ENCODE results near the gene ANAPC13.

The ANAPC13 gene

GRCh38 chr3:134449277-134449676, 36.5 kb downstream of the ANAPC13 start:
- Histone ChIP-seq H3K9me3 (ENCODE audit: control insufficient read depth in 1 of 2, low read length in 2 of 2) (no peaks in the 10 kb centered on the region), H3K27ac (ENCODE audit: low read length) (no peak overlapping the region), H3K4me3 (ENCODE audit: low read depth in 1 of 2, low read length in 2 of 2) (no peak overlapping the region), H3K27me3 (ENCODE audit: low read depth, low read length) (no peaks in the 10 kb centered on the region), H3K36me3 (ENCODE audit: control insufficient read depth in 1 of 2, insufficient read depth in 2 of 2, low read length in 2 of 2) (no peaks in the 10 kb centered on the region), H3K4me1 (ENCODE audit: control insufficient read depth in 1 of 2, insufficient read depth in 2 of 2, low read length in 2 of 2) (peaks cover 3 to 4% of the 10 kb centered on the region in 2 donors)

DNA sequence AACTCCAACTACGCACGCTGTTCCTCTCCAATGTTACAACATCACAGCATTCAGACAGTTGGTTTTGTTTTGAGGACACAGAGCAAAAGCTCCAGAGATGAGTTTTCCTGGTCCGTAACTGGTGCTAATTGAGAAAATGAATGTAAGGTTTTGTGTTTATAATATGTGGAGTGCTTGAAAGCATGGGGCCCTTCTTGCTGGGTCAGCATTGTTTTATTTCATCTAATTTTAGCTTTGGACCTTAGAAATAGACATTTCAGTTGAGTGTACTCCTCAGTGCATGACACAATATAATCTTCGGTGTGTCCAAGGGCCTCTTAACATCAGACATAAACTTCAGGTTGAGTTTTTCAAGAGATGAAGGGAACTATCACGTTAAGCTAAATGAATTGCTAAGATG, 37.1 kb downstream of the ANAPC13 start:
- Histone ChIP-seq H3K4me1 (ENCODE audit: control insufficient read depth in 1 of 2, insufficient read depth in 2 of 2, low read length in 2 of 2) (peaks cover 3 to 4% of the 10 kb centered on the region in 2 donors), H3K9me3 (ENCODE audit: control insufficient read depth in 1 of 2, low read length in 2 of 2) (no peaks in the 10 kb centered on the region), H3K27me3 (ENCODE audit: low read depth, low read length) (no peaks in the 10 kb centered on the region), H3K36me3 (ENCODE audit: control insufficient read depth in 1 of 2, insufficient read depth in 2 of 2, low read length in 2 of 2) (no peaks in the 10 kb centered on the region), H3K4me3 (ENCODE audit: low read depth in 1 of 2, low read length in 2 of 2) (no peak overlapping the region), H3K27ac (ENCODE audit: low read length) (no peak overlapping the region)

- peaks cover 3 to 4% of the 10 kb centered on the region in 2 donors for H3K4me1 ChIP-seq (ENCODE audit: control insufficient read depth in 1 of 2, insufficient read depth in 2 of 2, low read length in 2 of 2)
- no peaks in the 10 kb centered on the region for H3K9me3 ChIP-seq (ENCODE audit: control insufficient read depth in 1 of 2, low read length in 2 of 2)
- no peak overlapping the region for H3K4me3 ChIP-seq (ENCODE audit: low read depth in 1 of 2, low read length in 2 of 2)
- no peaks in the 10 kb centered on the region for H3K27me3 ChIP-seq (ENCODE audit: low read depth, low read length)
- no peak overlapping the region for H3K27ac ChIP-seq (ENCODE audit: low read length)
- H3K36me3 ChIP-seq (ENCODE audit: control insufficient read depth in 1 of 2, insufficient read depth in 2 of 2, low read length in 2 of 2): no peaks in the 10 kb centered on the region
Measured at GRCh38 chr3:134447351-134447750, 38.4 kb downstream of the ANAPC13 start.

- H3K9me3 ChIP-seq (ENCODE audit: control insufficient read depth in 1 of 2, low read length in 2 of 2): no peaks in the 10 kb centered on the region
- no peaks in the 10 kb centered on the region for H3K36me3 ChIP-seq (ENCODE audit: control insufficient read depth in 1 of 2, insufficient read depth in 2 of 2, low read length in 2 of 2)
- H3K4me1 ChIP-seq (ENCODE audit: control insufficient read depth in 1 of 2, insufficient read depth in 2 of 2, low read length in 2 of 2): peaks cover 3 to 4% of the 10 kb centered on the region in 2 donors
- H3K27me3 ChIP-seq (ENCODE audit: low read depth, low read length): no peaks in the 10 kb centered on the region
- H3K27ac ChIP-seq (ENCODE audit: low read length): no peak overlapping the region
- H3K4me3 ChIP-seq (ENCODE audit: low read depth in 1 of 2, low read length in 2 of 2): no peak overlapping the region
Measured at GRCh38 chr3:134446800-134447199, 39.0 kb downstream of the ANAPC13 start.

- Histone ChIP-seq H3K4me1 (ENCODE audit: control insufficient read depth in 1 of 2, insufficient read depth in 2 of 2, low read length in 2 of 2) (peaks cover 3 to 4% of the 10 kb centered on the region in 2 donors), H3K27ac (ENCODE audit: low read length) (no peak overlapping the region), H3K4me3 (ENCODE audit: low read depth in 1 of 2, low read length in 2 of 2) (no peak overlapping the region), H3K27me3 (ENCODE audit: low read depth, low read length) (no peaks in the 10 kb centered on the region), H3K36me3 (ENCODE audit: control insufficient read depth in 1 of 2, insufficient read depth in 2 of 2, low read length in 2 of 2) (no peaks in the 10 kb centered on the region), H3K9me3 (ENCODE audit: control insufficient read depth in 1 of 2, low read length in 2 of 2) (no peaks in the 10 kb centered on the region)
Measured at GRCh38 chr3:134445636-134446035, 40.1 kb downstream of the ANAPC13 start.

- H3K4me3 ChIP-seq (ENCODE audit: low read depth in 1 of 2, low read length in 2 of 2): no peak overlapping the region
- no peaks in the 10 kb centered on the region for H3K27me3 ChIP-seq (ENCODE audit: low read depth, low read length)
- H3K4me1 ChIP-seq (ENCODE audit: control insufficient read depth in 1 of 2, insufficient read depth in 2 of 2, low read length in 2 of 2): peaks cover 3 to 4% of the 10 kb centered on the region in 2 donors
- no peaks in the 10 kb centered on the region for H3K9me3 ChIP-seq (ENCODE audit: control insufficient read depth in 1 of 2, low read length in 2 of 2)
- H3K36me3 ChIP-seq (ENCODE audit: control insufficient read depth in 1 of 2, insufficient read depth in 2 of 2, low read length in 2 of 2): no peaks in the 10 kb centered on the region
- H3K27ac ChIP-seq (ENCODE audit: low read length): no peak overlapping the region
Measured at GRCh38 chr3:134445095-134445494, 40.7 kb downstream of the ANAPC13 start.

- Histone ChIP-seq H3K36me3 (ENCODE audit: control insufficient read depth in 1 of 2, insufficient read depth in 2 of 2, low read length in 2 of 2) (no peaks in the 10 kb centered on the region), H3K4me3 (ENCODE audit: low read depth in 1 of 2, low read length in 2 of 2) (no peak overlapping the region), H3K27ac (ENCODE audit: low read length) (no peak overlapping the region), H3K9me3 (ENCODE audit: control insufficient read depth in 1 of 2, low read length in 2 of 2) (no peaks in the 10 kb centered on the region), H3K27me3 (ENCODE audit: low read depth, low read length) (no peaks in the 10 kb centered on the region), H3K4me1 (ENCODE audit: control insufficient read depth in 1 of 2, insufficient read depth in 2 of 2, low read length in 2 of 2) (peaks cover 0 to 3% of the 10 kb centered on the region in 2 donors)
Measured at GRCh38 chr3:134441821-134442220, 44.0 kb downstream of the ANAPC13 start.

- H3K36me3 ChIP-seq (ENCODE audit: control insufficient read depth in 1 of 2, insufficient read depth in 2 of 2, low read length in 2 of 2): no peaks in the 10 kb centered on the region
- no peak overlapping the region for H3K4me3 ChIP-seq (ENCODE audit: low read depth in 1 of 2, low read length in 2 of 2)
- no peaks in the 10 kb centered on the region for H3K9me3 ChIP-seq (ENCODE audit: control insufficient read depth in 1 of 2, low read length in 2 of 2)
- peaks cover 0 to 3% of the 10 kb centered on the region in 2 donors for H3K4me1 ChIP-seq (ENCODE audit: control insufficient read depth in 1 of 2, insufficient read depth in 2 of 2, low read length in 2 of 2)
- no peak overlapping the region for H3K27ac ChIP-seq (ENCODE audit: low read length)
- no peaks in the 10 kb centered on the region for H3K27me3 ChIP-seq (ENCODE audit: low read depth, low read length)
Measured at GRCh38 chr3:134441321-134441720, 44.5 kb downstream of the ANAPC13 start.

- H3K9me3 ChIP-seq (ENCODE audit: control insufficient read depth in 1 of 2, low read length in 2 of 2): no peaks in the 10 kb centered on the region
- no peak overlapping the region for H3K4me3 ChIP-seq (ENCODE audit: low read depth in 1 of 2, low read length in 2 of 2)
- no peak overlapping the region for H3K27ac ChIP-seq (ENCODE audit: low read length)
- H3K4me1 ChIP-seq (ENCODE audit: control insufficient read depth in 1 of 2, insufficient read depth in 2 of 2, low read length in 2 of 2): no peaks in the 10 kb centered on the region
- H3K27me3 ChIP-seq (ENCODE audit: low read depth, low read length): no peaks in the 10 kb centered on the region
- no peaks in the 10 kb centered on the region for H3K36me3 ChIP-seq (ENCODE audit: control insufficient read depth in 1 of 2, insufficient read depth in 2 of 2, low read length in 2 of 2)
Measured at GRCh38 chr3:134437211-134437752, 48.5 kb downstream of the ANAPC13 start.

DNA sequence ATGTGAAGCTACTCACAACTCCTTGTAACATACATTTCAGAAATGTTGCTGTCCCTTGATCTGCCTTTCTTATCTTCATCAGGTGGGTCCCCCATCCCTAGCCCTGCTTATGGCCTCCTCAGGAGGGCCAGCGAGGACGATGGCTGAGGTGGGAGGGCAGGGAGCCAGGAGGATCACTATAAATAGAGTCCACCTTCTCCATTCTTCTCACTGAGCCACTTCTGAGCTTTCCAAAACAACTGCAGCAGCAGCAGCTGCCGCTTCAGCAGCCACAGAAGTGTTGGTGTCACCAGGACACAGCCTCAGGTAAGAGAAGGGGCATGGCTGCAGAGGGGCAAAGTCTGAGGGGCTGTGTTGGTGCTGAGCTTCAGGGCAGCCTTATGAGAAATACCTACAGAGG, 53.5 kb downstream of the ANAPC13 start:
- H3K36me3 ChIP-seq (ENCODE audit: control insufficient read depth in 1 of 2, insufficient read depth in 2 of 2, low read length in 2 of 2): no peaks in the 10 kb centered on the region
- no peaks in the 10 kb centered on the region for H3K9me3 ChIP-seq (ENCODE audit: control insufficient read depth in 1 of 2, low read length in 2 of 2)
- no peak overlapping the region for H3K4me3 ChIP-seq (ENCODE audit: low read depth in 1 of 2, low read length in 2 of 2)
- H3K27ac ChIP-seq (ENCODE audit: low read length): no peak overlapping the region
- H3K27me3 ChIP-seq (ENCODE audit: low read depth, low read length): no peaks in the 10 kb centered on the region
- no peaks in the 10 kb centered on the region for H3K4me1 ChIP-seq (ENCODE audit: control insufficient read depth in 1 of 2, insufficient read depth in 2 of 2, low read length in 2 of 2)

DNA sequence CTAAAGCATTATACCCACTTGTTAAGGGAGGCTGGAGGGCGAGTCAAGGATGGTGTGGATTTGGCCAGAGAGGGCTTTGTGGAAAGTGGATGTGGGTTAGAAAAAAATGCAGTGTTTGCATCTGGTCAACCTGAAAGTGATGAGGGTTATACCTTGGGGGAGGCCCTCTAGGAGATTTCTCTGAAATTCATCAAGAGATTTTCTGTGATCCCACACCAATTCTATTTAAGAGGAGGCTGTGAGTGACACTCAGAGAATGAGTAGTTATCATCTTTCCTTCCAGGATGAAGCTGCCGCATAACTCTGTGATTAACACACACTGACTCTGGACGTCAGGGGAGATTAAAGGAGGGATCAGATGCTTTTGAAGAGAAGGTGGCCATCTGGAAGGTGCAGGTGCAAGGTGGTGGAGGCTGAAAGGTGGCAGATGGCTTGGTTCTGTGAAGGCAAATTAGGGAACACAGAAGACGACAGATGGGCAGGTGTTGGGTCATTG, 54.8 kb downstream of the ANAPC13 start:
- Histone ChIP-seq H3K9me3 (ENCODE audit: control insufficient read depth in 1 of 2, low read length in 2 of 2) (no peaks in the 10 kb centered on the region), H3K27ac (ENCODE audit: low read length) (no peak overlapping the region), H3K4me1 (ENCODE audit: control insufficient read depth in 1 of 2, insufficient read depth in 2 of 2, low read length in 2 of 2) (no peaks in the 10 kb centered on the region), H3K36me3 (ENCODE audit: control insufficient read depth in 1 of 2, insufficient read depth in 2 of 2, low read length in 2 of 2) (no peaks in the 10 kb centered on the region), H3K27me3 (ENCODE audit: low read depth, low read length) (no peaks in the 10 kb centered on the region), H3K4me3 (ENCODE audit: low read depth in 1 of 2, low read length in 2 of 2) (no peak overlapping the region)

DNA sequence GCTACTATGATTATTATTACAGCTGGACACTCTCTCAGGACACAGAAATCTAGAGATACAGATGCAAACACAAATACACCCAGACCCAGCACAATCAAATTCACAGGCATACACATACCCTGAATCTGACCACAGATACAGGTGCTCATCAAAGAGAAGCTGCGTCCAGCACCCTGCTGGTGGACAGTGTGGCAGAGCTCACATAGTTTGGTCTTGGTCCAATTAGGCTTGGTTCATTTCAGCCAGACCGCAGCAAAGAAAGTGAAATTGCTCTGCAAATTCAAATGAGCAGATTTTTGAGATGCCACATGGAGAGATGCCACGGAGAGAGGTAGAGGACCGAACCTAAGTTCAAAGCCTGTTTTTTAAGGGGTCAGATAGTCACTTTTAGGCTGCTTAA, 55.6 kb downstream of the ANAPC13 start:
- H3K27me3 ChIP-seq (ENCODE audit: low read depth, low read length): no peaks in the 10 kb centered on the region
- no peak overlapping the region for H3K27ac ChIP-seq (ENCODE audit: low read length)
- no peaks in the 10 kb centered on the region for H3K9me3 ChIP-seq (ENCODE audit: control insufficient read depth in 1 of 2, low read length in 2 of 2)
- H3K4me1 ChIP-seq (ENCODE audit: control insufficient read depth in 1 of 2, insufficient read depth in 2 of 2, low read length in 2 of 2): no peaks in the 10 kb centered on the region
- no peaks in the 10 kb centered on the region for H3K36me3 ChIP-seq (ENCODE audit: control insufficient read depth in 1 of 2, insufficient read depth in 2 of 2, low read length in 2 of 2)
- H3K4me3 ChIP-seq (ENCODE audit: low read depth in 1 of 2, low read length in 2 of 2): no peak overlapping the region

Data from muscle layer of duodenum (tissue), 2 donors.